Epithelial cell of proximal tubule (primary cell): ENCODE data around the gene PSMD8. TPM values are rescaled to one million over a fixed set of nuclear protein-coding genes. Genes with fewer than 3 reads are reported as not detected.
A peak's percentile ranks its signal among the peaks of the same experiment; 100 is the strongest.
"Not testable (repeated sequence)": the region's sequence is repeated elsewhere in the genome, so short reads cannot be mapped to it uniquely, and the experiment has no call there.

ENCODE experiments used
- DNase-seq: peaks from one replicate; pipeline ENCODE4 v3.0.0-alpha.2; 2011; ENCODE audit warnings: low read depth
- H3K4me3 ChIP-seq: 2 replicates; pipeline ENCODE4 v1.5.1; 2011; ENCODE audit warnings: low read depth, mild to moderate bottlenecking, low read length
- total RNA-seq: library from RNA; depleted of rRNA; stranded (reverse); fragments of >200 nt; gene quantifications from 2 replicates; pipeline ENCODE4 v1.2.3, GENCODE V29; 2015
- TF ChIP-seq, protein P1 (sequence below): conservative IDR thresholded peaks from 2 replicates; pipeline ENCODE4 v1.5.1; 2012; ENCODE audit warnings: low read depth, mild to moderate bottlenecking, low read length

PSMD8 gene
- total RNA-seq, 1 donor from 2014 or later, result 227 TPM

DNA sequence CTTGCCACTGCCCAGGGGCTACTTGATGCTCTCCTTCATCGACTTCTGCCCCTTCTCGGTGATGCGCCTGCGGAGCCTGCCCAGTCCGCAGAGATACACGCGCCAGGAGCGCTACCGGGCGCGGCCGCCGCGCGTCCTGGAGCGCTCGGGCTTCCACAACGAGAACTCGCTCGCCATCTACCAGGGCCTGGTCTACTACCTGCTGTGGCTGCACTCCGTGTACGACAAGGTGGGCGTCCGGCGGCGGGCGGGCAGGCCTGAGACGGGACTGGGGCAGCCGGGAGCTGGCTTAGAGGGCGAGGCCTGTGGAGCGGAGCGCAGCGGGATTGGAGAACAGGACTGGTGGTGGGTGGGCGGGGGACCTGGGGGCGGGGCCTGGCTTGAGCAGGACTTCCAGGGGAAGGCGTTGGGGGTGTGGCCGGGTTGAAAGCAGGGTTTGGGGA, 12.7 kb upstream of the PSMD8 start:
- peak overlapping the region; percentile 57 for H3K4me3 ChIP-seq
- TF ChIP-seq, protein P1, sequence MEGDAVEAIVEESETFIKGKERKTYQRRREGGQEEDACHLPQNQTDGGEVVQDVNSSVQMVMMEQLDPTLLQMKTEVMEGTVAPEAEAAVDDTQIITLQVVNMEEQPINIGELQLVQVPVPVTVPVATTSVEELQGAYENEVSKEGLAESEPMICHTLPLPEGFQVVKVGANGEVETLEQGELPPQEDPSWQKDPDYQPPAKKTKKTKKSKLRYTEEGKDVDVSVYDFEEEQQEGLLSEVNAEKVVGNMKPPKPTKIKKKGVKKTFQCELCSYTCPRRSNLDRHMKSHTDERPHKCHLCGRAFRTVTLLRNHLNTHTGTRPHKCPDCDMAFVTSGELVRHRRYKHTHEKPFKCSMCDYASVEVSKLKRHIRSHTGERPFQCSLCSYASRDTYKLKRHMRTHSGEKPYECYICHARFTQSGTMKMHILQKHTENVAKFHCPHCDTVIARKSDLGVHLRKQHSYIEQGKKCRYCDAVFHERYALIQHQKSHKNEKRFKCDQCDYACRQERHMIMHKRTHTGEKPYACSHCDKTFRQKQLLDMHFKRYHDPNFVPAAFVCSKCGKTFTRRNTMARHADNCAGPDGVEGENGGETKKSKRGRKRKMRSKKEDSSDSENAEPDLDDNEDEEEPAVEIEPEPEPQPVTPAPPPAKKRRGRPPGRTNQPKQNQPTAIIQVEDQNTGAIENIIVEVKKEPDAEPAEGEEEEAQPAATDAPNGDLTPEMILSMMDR, result no peak
- no peak for DNase-seq

DNA sequence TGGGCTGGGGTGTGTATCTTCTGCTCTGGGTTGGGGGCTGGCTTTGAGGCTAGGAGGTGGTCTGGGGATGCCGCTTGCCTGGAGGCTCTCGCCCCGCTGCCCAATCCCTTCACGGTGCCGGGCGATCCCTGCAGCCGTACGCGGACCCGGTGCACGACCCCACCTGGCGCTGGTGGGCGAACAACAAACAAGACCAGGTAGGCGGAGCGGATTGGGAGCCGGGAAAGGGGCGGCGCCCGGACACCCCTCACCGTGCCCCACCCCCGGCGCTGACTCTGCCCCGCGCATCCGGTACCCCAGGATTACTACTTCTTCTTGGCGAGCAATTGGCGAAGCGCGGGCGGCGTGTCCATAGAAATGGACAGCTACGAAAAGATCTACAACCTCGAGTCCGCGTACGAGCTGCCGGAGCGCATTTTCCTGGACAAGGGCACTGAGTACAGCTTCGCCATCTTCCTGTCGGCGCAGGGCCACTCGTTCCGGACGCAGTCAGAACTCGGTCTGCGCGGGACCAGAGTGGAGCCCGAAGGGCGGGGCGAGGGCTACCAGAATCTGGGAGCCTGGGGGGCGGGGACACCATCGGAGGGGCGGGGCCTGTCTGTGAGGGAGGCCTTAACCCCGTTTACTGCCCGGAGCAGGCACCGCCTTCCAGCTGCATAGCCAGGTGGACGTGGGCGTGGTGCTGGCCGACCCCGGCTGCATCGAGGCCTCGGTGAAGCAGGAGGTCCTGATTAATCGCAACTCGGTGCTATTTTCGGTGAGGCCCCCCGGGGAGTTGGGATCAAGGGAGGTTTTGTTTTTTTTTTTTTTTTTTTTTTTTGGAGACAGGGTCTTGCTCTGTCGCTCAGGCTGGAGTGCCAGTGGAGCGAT, 12.1 kb upstream of the PSMD8 start:
- peak overlapping the region; percentile 57 for H3K4me3 ChIP-seq
- TF ChIP-seq, protein P1, result no peak

DNA sequence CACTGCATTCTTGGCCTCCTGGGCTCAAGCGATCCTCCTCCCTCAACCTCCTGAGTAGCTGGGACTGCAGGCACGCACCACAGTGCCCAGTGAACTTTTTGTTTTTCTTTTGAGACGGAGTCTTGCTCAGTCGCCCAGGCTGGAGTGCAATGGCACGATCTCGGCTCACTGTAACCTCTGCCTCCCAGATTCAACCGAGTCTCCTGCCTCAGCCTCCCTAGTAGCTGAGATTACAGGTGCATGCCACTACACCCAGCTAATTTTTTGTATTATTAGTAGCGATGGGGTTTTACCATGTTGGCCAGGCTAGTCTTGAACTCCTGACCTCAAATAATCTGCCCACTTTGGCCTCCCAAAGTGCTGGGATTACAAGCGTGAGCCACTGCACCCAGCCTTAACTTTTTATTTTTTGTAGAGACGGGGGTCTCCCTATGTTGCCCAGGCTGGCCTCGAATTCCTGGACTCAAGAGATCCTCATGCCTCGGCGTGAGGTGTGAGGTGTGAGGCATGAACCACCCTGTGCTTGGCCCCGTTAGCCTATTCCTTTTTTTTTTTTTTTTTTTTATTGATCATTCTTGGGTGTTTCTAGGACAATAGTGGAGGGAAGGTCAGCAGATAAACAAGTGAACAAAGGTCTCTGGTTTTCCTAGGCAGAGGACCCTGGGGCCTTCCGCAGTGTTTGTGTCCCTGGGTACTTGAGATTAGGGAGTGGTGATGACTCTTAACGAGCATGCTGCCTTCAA, 11.3 kb upstream of the PSMD8 start:
- not testable (repeated sequence) for H3K4me3 ChIP-seq, DNase-seq

More for the DNA sequence above, 12.1 kb upstream of the PSMD8 start:
- DNase-seq, result no peak

DNA sequence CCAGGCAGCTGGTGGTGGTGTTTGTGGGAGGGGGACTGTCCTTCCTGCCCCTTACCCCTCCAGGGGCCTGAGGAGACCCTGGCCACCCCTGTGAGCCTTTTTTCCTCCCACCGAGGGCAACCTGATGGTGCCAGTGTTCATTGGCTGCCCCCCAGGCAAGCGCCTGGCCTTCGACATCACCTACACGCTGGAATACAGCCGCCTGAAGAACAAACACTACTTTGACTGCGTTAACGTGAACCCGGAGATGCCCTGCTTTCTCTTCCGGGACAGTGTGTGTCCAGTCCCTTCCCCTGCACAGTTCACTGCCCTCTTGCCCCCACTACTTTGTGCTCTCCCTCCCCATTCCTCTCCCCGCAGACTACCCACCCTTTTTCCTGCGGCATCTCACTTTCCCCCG, 7.3 kb upstream of the PSMD8 start:
- no peak overlapping the region for H3K4me3 ChIP-seq
- TF ChIP-seq, protein P1, result no peak
- no peak for DNase-seq

DNA sequence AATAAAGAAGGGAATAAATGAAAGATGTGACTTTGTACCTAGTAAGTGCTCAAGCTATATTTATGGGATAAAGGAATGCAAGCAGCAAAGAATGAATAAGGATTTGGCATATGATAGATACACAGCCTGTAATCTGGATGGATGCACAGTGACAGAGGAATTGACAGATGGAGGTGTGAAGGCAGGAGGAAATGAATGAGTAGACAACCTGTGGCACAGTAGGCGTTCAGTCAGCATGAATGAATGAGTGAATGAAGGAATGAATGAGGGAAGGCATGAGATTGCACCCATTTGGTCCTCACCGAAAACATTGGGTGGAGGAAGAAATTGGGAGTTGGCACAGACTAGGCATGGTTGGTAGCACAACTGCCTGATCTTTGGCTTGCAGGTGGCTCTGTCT, 4.8 kb upstream of the PSMD8 start:
- no peak for DNase-seq
- no peak overlapping the region for H3K4me3 ChIP-seq
- TF ChIP-seq, protein P1, result no peak

DNA sequence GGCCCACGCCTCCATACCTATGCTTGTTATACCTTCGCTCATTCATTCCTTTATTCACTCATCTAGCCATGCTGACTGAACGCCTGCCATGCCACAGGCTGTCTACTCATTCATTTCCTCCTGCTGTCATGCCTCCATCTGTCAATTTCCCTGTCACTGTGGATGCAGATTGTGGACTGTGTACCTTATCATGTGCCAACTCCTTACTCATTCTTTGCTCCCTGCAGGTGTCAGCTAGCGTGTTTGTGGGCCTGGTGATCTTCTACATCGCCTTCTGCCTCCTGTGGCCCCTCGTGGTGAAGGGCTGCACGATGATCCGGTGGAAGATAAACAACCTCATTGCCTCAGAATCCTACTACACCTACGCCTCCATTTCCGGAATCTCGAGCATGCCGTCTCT, 4.1 kb upstream of the PSMD8 start:
- no peak for DNase-seq
- TF ChIP-seq, protein P1, result no peak
- H3K4me3 ChIP-seq, result no peak overlapping the region

DNA sequence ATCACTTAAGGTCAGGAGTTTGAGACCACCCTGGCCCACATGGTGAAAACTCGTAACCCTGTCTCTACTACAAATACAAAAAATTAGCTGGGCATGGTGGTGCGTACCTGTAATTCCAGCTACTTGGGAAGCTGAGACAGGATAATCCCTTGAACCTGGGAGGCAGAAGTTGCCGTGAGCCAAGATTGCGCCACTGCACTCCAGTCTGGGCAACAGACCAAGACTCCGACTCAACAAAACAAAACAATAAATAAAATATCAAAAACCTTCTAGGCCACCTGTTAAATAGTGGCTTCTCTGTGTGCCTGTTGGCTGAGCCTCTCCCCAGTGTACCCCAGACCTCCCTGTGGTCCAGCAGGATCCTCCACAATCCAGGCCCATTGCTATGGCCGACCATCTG, 3.3 kb upstream of the PSMD8 start:
- no peak for DNase-seq
- TF ChIP-seq, protein P1, result no peak

More for the DNA sequence above, 3.3 kb upstream of the PSMD8 start:
- H3K4me3 ChIP-seq, result no peak overlapping the region
